K562 (cell line): ENCODE measurements around the gene PIK3C2B. TPM values are rescaled to one million over a fixed set of nuclear protein-coding genes. Genes with fewer than 3 reads are reported as not detected.

ENCODE experiments used
- CREM ChIP-seq: IDR thresholded peaks from 2 replicates; pipeline ENCODE4 v1.6.1; 2014; ENCODE audit warnings: antibody characterized with exemption, low read depth
- ESRRA ChIP-seq: fragments of 450-650 bp; IDR thresholded peaks from 2 replicates; pipeline ENCODE4 v1.6.1; 2014; ENCODE audit warnings: low read depth, mild to moderate bottlenecking, moderate library complexity, borderline replicate concordance
- FOXJ2 ChIP-seq: fragments of 200-800 bp; sonication (Bioruptor generic); IDR thresholded peaks from 2 replicates; pipeline ENCODE4 v1.6.1; 2016; ENCODE audit warnings: missing genetic modification characterization, missing compliant biosample characterization
- FOXK2 ChIP-seq, 2 experiments: fragments of 450-650 bp; IDR thresholded peaks in 1 of 2; conservative IDR thresholded peaks in 1 of 2; 2 replicates each; pipeline ENCODE4 v1.6.1; 2016; ENCODE audit warnings: low read depth in 2 of 2, mild to moderate bottlenecking in 1 of 2
- FOXM1 ChIP-seq, 2 experiments: fragments of 450-650 bp in 1 of 2; sonication (generic) in 1 of 2; formaldehyde crosslinking in 1 of 2; IDR thresholded peaks; 2 replicates each; pipeline versions ENCODE4 v1.6.1 to v1.9.0; 2017 to 2022; ENCODE audit warnings: low read depth in 2 of 2, mild to moderate bottlenecking in 2 of 2, missing genetic modification reagents in 1 of 2, moderate library complexity in 1 of 2
- KDM5B ChIP-seq: fragments of 200-600 bp; sonication (generic); IDR thresholded peaks from 2 replicates; pipeline ENCODE4 v1.6.1; 2012; ENCODE audit warnings: low read depth, mild to moderate bottlenecking, moderate library complexity, low read length, control low read depth, inconsistent platforms; ENCODE audit not compliant: insufficient replicate concordance
- NFATC3 ChIP-seq: fragments of 450-650 bp; IDR thresholded peaks from 2 replicates; pipeline ENCODE4 v1.6.1; 2017; ENCODE audit warnings: mild to moderate bottlenecking
- RCOR1 ChIP-seq, 2 experiments: IDR thresholded peaks; 2 replicates each; pipeline ENCODE4 v1.6.1; 2012; ENCODE audit warnings: low read depth in 2 of 2, low read length in 2 of 2, borderline replicate concordance in 1 of 2, improper control_type of control experiment in 1 of 2
- ZC3H4 ChIP-seq: sonication (generic); formaldehyde crosslinking; IDR thresholded peaks from 2 replicates; pipeline ENCODE4 v1.9.0; 2021; ENCODE audit warnings: missing genetic modification reagents, borderline replicate concordance
- ZEB2 ChIP-seq: fragments of 450-650 bp; IDR thresholded peaks from 2 replicates; pipeline ENCODE4 v1.6.1; 2016
- polyA plus RNA-seq, 8 experiments: library from polyadenylated mRNA; depleted of rRNA in 4 of 8; stranded (reverse) in 5 of 8; unstranded in 3 of 8; fragments of >200 nt; fragmentation: Nextera tagmentation in 2 of 8; fragmentation: Illumina TruSeq in 1 of 8; extraction: Ambion mirVana in 2 of 8; extraction: Trizol in 1 of 8; gene quantifications; 2 replicates each; pipeline versions ENCODE4 v1.2.1 to v1.2.3, GENCODE V29; 2011 to 2014; ENCODE audit warnings: inconsistent platforms in 1 of 8, missing spikeins in 1 of 8
- total RNA-seq, 7 experiments: library from RNA; depleted of rRNA in 6 of 7; stranded (reverse); fragments of >200 nt in 6 of 7; fragmentation: Illumina TruSeq in 2 of 7; extraction: Trizol in 2 of 7; gene quantifications; 2 replicates each; pipeline versions ENCODE4 v1.2.1 to v1.2.3, GENCODE V29; 2011 to 2021; ENCODE audit warnings: low replicate concordance in 1 of 7
- TF ChIP-seq, protein P1 (sequence below): sonication (generic); formaldehyde crosslinking; IDR thresholded peaks from 2 replicates; pipeline ENCODE4 v1.8.1; 2023; ENCODE audit warnings: mild to moderate bottlenecking, missing genetic modification reagents
- TF ChIP-seq, protein P2 (sequence below), 2 experiments: fragments of 450-650 bp; conservative IDR thresholded peaks; 2 replicates each; pipeline ENCODE4 v1.6.1; 2017; ENCODE audit warnings: mild to moderate bottlenecking in 2 of 2, moderate library complexity in 2 of 2
- TF ChIP-seq, protein P3 (sequence below): fragments of 250-450 bp; sonication (Bioruptor Pico); IDR thresholded peaks from 2 replicates; pipeline ENCODE4 v1.4.0; 2020; ENCODE audit warnings: mild to moderate bottlenecking, moderate library complexity
- TF ChIP-seq, protein P4 (sequence below): sonication (generic); formaldehyde crosslinking; IDR thresholded peaks from 2 replicates; pipeline ENCODE4 v1.8.0; 2022; ENCODE audit warnings: mild to moderate bottlenecking, missing genetic modification reagents

The PIK3C2B gene
- total and polyA plus RNA-seq, 9 of the 15 experiments (the other 6 are each of a cell fraction or from before 2014, with no cell fraction given), result 0.10 to 2.9 (median 0.72) TPM

DNA sequence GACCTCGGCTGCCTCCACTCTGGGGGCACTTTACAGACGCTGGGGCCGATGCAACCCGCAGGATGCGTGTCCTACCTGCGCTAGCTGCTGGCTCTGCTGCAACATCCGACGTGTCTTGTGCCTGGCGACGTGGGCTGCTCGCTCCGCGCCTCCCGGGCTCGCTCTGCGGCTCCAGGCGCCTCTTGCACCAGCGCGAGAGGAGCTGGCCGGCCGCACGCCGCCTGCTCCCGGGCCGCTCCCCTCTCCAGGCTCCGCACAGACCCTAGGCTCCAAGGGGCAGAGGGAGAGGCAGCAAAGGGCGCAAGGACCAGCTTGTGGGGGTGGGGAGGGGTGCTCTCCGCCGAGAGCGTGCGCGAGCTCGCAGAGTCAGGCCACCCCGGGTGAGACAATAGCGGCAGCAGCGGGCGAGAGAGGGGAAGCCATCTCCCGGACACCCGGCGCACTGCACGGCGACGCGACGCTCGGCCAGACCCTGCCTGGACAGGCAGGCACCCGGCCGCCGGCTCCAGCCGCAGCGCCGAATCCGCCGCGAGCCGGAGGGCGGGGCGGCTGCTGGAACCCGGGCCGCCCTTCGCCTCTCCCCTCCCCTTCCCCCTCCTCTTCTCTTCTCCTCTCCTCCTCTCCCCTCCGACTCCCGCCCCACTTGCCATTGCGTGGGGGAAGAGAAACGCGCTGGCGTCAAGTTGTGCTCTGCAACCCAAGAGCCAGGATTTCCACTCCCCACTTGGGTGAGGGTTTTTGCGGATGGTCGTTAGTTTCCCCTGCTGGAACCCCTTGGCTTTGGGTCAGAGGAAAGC lies at the start of gene PIK3C2B (continued):
- TF ChIP-seq, protein P1, sequence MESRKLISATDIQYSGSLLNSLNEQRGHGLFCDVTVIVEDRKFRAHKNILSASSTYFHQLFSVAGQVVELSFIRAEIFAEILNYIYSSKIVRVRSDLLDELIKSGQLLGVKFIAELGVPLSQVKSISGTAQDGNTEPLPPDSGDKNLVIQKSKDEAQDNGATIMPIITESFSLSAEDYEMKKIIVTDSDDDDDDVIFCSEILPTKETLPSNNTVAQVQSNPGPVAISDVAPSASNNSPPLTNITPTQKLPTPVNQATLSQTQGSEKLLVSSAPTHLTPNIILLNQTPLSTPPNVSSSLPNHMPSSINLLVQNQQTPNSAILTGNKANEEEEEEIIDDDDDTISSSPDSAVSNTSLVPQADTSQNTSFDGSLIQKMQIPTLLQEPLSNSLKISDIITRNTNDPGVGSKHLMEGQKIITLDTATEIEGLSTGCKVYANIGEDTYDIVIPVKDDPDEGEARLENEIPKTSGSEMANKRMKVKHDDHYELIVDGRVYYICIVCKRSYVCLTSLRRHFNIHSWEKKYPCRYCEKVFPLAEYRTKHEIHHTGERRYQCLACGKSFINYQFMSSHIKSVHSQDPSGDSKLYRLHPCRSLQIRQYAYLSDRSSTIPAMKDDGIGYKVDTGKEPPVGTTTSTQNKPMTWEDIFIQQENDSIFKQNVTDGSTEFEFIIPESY, result peak; percentile 56; the same call in 1 of the 2 replicates
- TF ChIP-seq RCOR1 (IDR thresholded peaks at IDR 0.05; ENCODE audit: borderline replicate concordance in 1 of 2, low read depth in 2 of 2, low read length in 2 of 2) (peak in 1 of 2 experiments; percentile 34; a peak in 1 of 4 replicates), ZEB2 (0 out of 2 replicates have a peak, but pooled peaks have one; percentile 37), FOXM1 (IDR thresholded peaks at IDR 0.05; ENCODE audit: low read depth) (no peak), FOXM1 (CRISPR knock-in tag; IDR thresholded peaks at IDR 0.05; ENCODE audit: low read depth) (peak; percentile 90; the same call in 1 of the 2 replicates), FOXK2 (conservative IDR thresholded peaks at IDR 0.05 in 1 of 2, IDR thresholded peaks at IDR 0.05 in 1 of 2; ENCODE audit: low read depth in 2 of 2) (no peak), KDM5B (peak; percentile 61), FOXJ2 (tag) (no peak), ESRRA (peak; percentile 26), NFATC3 (peak; percentile 98), ZC3H4 (0 out of 2 replicates have a peak, but pooled peaks have one; percentile 4), CREM (peak; percentile 56)
- TF ChIP-seq, protein P2, sequence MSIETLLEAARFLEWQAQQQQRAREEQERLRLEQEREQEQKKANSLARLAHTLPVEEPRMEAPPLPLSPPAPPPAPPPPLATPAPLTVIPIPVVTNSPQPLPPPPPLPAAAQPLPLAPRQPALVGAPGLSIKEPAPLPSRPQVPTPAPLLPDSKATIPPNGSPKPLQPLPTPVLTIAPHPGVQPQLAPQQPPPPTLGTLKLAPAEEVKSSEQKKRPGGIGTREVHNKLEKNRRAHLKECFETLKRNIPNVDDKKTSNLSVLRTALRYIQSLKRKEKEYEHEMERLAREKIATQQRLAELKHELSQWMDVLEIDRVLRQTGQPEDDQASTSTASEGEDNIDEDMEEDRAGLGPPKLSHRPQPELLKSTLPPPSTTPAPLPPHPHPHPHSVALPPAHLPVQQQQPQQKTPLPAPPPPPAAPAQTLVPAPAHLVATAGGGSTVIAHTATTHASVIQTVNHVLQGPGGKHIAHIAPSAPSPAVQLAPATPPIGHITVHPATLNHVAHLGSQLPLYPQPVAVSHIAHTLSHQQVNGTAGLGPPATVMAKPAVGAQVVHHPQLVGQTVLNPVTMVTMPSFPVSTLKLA (conservative IDR thresholded peaks at IDR 0.05), result peak in 1 of 2 experiments; percentile 57; a peak in 1 of 4 replicates
- TF ChIP-seq, protein P3, sequence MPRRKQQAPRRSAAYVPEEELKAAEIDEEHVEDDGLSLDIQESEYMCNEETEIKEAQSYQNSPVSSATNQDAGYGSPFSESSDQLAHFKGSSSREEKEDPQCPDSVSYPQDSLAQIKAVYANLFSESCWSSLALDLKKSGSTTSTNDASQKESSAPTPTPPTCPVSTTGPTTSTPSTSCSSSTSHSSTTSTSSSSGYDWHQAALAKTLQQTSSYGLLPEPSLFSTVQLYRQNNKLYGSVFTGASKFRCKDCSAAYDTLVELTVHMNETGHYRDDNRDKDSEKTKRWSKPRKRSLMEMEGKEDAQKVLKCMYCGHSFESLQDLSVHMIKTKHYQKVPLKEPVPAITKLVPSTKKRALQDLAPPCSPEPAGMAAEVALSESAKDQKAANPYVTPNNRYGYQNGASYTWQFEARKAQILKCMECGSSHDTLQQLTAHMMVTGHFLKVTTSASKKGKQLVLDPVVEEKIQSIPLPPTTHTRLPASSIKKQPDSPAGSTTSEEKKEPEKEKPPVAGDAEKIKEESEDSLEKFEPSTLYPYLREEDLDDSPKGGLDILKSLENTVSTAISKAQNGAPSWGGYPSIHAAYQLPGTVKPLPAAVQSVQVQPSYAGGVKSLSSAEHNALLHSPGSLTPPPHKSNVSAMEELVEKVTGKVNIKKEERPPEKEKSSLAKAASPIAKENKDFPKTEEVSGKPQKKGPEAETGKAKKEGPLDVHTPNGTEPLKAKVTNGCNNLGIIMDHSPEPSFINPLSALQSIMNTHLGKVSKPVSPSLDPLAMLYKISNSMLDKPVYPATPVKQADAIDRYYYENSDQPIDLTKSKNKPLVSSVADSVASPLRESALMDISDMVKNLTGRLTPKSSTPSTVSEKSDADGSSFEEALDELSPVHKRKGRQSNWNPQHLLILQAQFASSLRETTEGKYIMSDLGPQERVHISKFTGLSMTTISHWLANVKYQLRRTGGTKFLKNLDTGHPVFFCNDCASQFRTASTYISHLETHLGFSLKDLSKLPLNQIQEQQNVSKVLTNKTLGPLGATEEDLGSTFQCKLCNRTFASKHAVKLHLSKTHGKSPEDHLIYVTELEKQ, result no peak
- TF ChIP-seq, protein P4, sequence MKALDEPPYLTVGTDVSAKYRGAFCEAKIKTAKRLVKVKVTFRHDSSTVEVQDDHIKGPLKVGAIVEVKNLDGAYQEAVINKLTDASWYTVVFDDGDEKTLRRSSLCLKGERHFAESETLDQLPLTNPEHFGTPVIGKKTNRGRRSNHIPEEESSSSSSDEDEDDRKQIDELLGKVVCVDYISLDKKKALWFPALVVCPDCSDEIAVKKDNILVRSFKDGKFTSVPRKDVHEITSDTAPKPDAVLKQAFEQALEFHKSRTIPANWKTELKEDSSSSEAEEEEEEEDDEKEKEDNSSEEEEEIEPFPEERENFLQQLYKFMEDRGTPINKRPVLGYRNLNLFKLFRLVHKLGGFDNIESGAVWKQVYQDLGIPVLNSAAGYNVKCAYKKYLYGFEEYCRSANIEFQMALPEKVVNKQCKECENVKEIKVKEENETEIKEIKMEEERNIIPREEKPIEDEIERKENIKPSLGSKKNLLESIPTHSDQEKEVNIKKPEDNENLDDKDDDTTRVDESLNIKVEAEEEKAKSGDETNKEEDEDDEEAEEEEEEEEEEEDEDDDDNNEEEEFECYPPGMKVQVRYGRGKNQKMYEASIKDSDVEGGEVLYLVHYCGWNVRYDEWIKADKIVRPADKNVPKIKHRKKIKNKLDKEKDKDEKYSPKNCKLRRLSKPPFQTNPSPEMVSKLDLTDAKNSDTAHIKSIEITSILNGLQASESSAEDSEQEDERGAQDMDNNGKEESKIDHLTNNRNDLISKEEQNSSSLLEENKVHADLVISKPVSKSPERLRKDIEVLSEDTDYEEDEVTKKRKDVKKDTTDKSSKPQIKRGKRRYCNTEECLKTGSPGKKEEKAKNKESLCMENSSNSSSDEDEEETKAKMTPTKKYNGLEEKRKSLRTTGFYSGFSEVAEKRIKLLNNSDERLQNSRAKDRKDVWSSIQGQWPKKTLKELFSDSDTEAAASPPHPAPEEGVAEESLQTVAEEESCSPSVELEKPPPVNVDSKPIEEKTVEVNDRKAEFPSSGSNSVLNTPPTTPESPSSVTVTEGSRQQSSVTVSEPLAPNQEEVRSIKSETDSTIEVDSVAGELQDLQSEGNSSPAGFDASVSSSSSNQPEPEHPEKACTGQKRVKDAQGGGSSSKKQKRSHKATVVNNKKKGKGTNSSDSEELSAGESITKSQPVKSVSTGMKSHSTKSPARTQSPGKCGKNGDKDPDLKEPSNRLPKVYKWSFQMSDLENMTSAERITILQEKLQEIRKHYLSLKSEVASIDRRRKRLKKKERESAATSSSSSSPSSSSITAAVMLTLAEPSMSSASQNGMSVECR (CRISPR knock-in tag), result peak; percentile 96
